ENCODE results near the gene MBNL1.

GRCh38 chr3:152331998-152332397 is 63.3 kb downstream of the MBNL1 start:
- no peak for TF ChIP-seq POLR2A (IDR thresholded peaks at IDR 0.05)
- TF ChIP-seq CTCF (IDR thresholded peaks at IDR 0.05): no peak
